Hypothalamus (tissue), 51 donors: ENCODE measurements around the gene KRTAP10-4.
"Not testable (repeated sequence)": the region's sequence is repeated elsewhere in the genome, so short reads cannot be mapped to it uniquely, and the experiment has no call there.

Source experiments
- DNase-seq, 51 donors: peaks; one replicate each; lab custom pipeline; 2025; lab: John Stamatoyannopoulos, UW

KRTAP10-4 gene

GRCh38 chr21:44575307-44576024 lies 1.9 kb downstream of the KRTAP10-4 start:
- DNase-seq: no peak

DNA sequence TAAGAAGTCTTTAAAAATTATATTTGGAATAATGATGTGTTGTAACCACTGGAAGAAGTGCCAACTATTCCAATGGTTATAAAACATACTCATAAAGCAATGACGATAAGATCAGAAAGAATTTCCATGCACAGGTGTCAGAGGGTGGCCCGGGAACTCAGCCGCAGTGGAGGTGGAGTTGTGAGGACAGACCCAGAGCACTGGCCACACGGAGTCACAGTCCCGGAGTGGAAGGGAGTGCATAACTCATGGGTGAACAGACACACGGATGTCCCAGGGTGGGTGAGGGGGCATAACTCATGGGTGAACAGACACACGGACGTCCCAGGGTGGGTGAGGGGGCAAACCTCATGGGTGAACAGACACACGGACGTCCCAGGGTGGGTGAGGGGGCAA lies 2.5 kb downstream of the KRTAP10-4 start:
- no peak for DNase-seq

GRCh38 chr21:44578371-44579055 lies 5.0 kb downstream of the KRTAP10-4 start:
- no peak for DNase-seq

GRCh38 chr21:44579056-44579832 lies 5.7 kb downstream of the KRTAP10-4 start:
- DNase-seq: no peak

DNA sequence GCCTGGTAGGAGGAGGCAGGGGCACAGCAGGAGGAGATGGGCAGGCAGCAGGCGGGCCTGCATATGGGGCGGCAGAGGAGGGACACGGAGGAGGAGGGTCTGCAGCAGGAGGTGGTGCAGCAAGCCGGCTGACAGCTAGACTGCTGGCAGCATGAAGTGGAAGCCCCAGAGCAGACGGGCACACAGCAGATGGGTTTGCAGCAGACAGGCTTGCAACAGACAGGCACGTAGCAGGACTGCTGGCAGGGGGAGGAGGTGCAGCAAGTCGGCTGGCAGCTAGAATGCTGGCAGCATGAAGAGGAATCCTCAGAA lies 6.3 kb downstream of the KRTAP10-4 start:
- no peak for DNase-seq

- DNase-seq: not testable (repeated sequence)
Observed at GRCh38 chr21:44580231-44580821, 6.8 kb downstream of the KRTAP10-4 start, which contains the start of gene KRTAP10-5. KRTAP10-5 (minus strand) TSS chr21:44580604; CDS start chr21:44580578, 26 bp downstream.

DNA sequence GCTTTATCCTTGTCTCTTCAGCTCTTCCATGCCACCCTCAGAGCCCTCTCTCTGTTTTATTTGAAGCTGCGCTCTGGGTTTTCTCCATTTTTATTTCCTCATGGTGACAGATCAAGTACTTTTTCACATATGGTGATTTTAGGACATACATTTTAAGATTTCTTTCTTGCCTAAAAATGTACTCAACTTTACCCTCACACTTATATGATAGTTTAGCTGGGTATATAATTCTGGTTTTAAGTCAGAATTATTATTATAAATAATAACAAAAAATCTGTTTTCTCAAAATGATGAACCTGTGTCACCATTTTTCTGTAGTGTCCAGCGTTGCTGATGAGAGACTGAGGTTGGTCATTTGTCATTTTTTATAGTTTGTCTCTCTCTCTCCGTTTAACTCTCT lies 7.6 kb downstream of the KRTAP10-4 start:
- no peak for DNase-seq

GRCh38 chr21:44582055-44582454 lies 8.5 kb downstream of the KRTAP10-4 start:
- DNase-seq: no peak

GRCh38 chr21:44583089-44583799 lies 9.7 kb downstream of the KRTAP10-4 start:
- no peak for DNase-seq

DNA sequence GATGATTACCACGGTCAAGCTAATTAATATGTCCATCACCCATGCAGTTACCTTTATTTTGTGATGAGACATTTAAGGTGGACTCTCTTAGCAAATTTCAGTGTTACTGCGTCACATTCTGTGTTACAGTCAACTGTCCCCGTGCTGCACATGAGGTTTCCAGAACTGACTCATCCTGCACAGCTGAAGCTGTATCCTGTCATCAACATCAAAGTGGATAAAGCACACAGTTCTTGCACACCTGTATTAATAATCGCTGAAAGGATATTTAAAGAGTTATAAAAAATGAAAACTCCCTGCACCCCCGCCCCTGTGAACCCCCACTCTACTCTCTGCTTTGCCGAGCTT lies 10.2 kb downstream of the KRTAP10-4 start:
- no peak for DNase-seq

DNA sequence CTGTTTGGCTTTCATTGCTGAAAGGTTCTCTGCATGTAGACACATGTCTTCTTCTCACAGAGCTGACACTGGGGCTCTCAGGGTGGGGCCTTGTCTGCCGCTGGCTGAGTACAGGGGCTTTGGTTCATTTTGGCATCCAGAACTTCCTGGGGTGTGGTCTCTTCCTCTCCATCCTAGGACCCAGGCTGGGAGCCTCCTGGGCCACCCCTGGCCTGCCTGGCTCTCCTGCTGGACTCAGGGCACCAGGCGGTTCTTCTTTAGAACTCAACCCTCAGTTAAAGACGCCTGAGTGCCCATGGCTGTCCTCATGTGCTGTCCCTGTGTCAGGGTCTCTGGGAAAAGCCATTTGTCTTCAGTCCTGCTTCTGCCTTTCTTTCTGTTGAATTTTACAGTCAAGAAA lies 12.4 kb downstream of the KRTAP10-4 start:
- DNase-seq: no peak

DNA sequence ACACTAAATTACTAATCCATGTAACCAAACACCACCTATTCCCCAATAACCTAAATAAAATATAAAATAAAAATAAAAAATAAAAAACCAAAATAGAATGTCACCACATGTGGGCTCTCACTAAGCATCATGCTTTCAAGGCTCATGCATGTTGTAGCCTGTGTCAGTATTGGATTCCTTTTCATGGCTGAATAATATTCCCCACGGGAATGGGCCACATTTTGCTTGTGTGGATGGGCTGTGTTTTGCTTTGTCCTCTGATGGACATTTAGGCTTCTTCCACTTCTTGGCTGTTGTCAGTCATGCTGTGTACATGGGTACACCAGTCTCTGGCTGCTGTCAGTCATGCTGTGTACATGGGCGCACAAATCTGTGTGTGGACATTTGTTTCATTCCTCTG lies 15.6 kb downstream of the KRTAP10-4 start:
- DNase-seq: no peak

GRCh38 chr21:44589586-44590305 lies 16.2 kb downstream of the KRTAP10-4 start:
- no peak for DNase-seq

DNA sequence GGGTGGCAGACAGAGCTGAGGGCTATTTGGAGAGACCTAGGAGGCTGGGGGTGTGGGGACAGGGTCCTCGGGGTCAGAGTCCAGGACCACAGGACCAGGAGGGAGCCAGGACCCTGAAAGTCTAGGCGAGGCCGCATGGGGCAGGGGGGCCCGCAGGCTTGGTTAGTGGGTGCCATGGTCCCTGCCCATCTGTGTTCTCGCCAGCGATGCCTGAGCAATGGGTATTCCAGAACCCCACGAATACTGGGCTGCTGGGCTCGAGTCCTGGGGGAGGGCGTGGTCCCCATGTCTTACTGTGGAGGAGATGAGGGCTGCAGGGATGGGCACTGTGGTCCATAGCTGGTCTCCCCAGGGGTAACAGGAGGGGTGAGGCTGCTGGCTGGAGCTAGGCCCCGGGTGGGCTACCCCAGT lies 16.8 kb downstream of the KRTAP10-4 start:
- no peak for DNase-seq

- DNase-seq: not testable (repeated sequence)
Observed at GRCh38 chr21:44590897-44591800, 17.6 kb downstream of the KRTAP10-4 start.

DNA sequence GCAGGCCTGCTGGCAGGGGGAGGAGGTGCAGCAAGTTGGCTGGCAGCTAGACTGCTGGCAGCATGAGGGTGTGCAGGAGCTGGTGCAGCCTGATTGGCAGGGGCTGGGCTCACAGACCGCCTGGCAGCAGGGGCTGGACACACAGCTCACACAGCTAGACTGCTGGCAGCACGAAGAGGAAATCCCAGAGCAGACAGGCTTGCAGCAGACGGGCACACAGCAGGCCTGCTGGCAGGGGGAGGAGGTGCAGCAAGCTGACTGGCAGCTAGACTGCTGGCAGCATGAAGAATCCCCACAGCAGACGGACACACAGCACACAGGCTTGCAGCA lies 18.2 kb downstream of the KRTAP10-4 start:
- DNase-seq: not testable (repeated sequence)

DNA sequence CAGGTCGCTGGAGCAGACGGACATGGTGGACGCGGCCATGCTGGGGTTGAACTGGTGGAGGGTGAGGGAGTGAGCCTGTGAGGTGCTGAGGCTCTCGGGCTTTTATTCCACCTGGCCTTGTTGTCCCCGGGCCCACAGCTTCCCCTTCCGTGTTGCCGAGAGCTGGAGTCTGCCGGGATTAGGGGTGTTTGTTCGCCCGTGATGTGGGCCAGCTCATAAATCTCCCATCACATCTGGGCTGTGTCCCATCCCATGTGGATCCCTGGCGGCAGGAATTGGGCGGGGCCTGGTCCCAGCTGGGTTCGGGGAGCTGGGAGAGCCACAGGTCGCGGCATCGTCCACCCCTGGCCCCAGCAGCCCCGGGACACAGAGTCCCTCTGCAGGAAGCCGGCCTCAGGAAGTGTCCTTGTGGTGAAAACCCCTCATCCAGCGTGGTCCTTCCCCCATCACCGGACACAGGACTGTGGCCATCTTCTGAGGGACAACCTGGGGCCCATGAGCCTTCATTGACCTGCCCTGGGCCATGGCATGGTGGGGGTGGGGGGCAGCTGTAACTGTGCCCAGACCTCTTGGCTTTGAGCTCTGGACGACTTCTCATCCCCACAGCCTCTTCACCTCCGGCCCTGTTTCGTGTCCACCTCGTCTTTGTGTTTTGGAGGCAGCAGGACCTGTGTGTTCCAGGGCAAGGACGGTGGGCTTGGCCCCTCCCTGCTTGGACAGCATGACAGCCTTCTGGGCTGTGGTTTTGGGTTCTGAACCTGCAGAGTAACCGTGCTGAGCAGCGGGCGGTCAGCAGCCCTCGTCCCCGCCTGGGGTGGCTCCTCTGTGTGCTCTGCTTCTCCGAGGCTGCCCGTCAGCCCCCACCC lies 19.1 kb downstream of the KRTAP10-4 start, which contains the start of gene KRTAP10-6:
KRTAP10-6 (minus strand) TSS at position 60 of the 866 bp plus-strand sequence; CDS start at position 39, 21 bp downstream.
- DNase-seq: no peak
